ENCODE measurements around the gene NTNG1. TPM values are rescaled to one million over a fixed set of nuclear protein-coding genes. Genes with fewer than 3 reads are reported as not detected.

Gene NTNG1
- total and polyA plus RNA-seq, 2 of the 8 experiments (the other 6 are each of a cell fraction or from before 2014, with no cell fraction given) = 1.2 to 4.1 TPM

DNA sequence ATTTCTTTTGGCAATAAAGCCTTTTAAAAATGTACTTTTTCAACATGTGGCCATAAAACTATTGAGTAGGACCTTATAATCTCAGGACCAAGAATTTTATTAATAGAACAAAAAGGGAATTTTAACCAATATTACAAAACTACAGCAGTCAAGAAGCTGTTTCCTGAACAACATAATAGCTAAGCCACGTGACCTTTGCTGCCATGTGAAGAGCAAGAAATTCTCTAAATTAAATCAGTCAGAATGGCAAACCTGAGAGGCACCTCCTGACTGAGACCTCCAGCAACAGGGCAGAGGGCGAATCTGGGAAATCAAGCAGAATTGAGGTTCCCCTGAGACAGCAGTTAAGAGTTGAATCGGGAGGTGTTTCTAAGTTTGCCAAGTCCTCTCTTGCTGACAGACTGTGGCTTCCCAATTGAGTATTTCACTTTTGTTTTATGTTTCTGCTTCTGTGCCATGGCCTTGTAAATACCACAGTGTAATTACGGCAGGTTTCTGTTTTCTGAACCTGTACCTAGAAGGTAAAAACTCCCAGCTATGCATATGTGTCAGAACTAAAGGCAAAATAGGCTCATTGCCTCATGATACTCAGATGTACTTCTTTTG, 358.4 kb downstream of the NTNG1 start:
- H3K14ac ChIP-seq (ENCODE audit: insufficient read length) = no peak overlapping the region
- ChIA-PET POLR2A (ENCODE audit: partially characterized antibody) (interaction anchor here (1.1 kb wide), 1 partner anchor 13 kb away, joined by 3 read pairs; no protein-coding TSS in a partner anchor), CTCF (ENCODE audit: partially characterized antibody) (interaction anchor here (1.0 to 2.3 kb wide), 7 partner anchors 8 to 251 kb away, joined by 3 to 11 read pairs (median 6); no protein-coding TSS in a partner anchor)
- no peak overlapping the region for H3K23ac ChIP-seq (ENCODE audit: insufficient read length)
- no peak overlapping the region for H3K4me3 ChIP-seq (ENCODE audit: extremely low read depth in 1 of 4, insufficient read depth in 2 of 4, low read depth in 3 of 4, low read length in 4 of 4)
- H3K4ac ChIP-seq (replicated peaks; ENCODE audit: insufficient read length, low read depth, low read length) = no peak overlapping the region
- no peaks in the 10 kb centered on the region for H3K9me3 ChIP-seq (ENCODE audit: insufficient read depth in 2 of 2, low read depth in 1 of 2, low read length in 1 of 2)
- no peak overlapping the region for H2BK120ac ChIP-seq (replicated peaks; ENCODE audit: low read depth, low read length)
- H3K79me2 ChIP-seq (ENCODE audit: control insufficient read depth in 1 of 2, insufficient read depth in 2 of 2, low read length in 2 of 2) = no peaks in the 10 kb centered on the region
- no peak overlapping the region for H2AK5ac ChIP-seq (ENCODE audit: low read depth, low read length)
- H3K27ac ChIP-seq (ENCODE audit: low read depth, low read length) = no peak overlapping the region
- H3K56ac ChIP-seq (replicated peaks; ENCODE audit: insufficient read length, low read depth, low read length) = no peak overlapping the region
- WGBS, 2 experiments (ENCODE audit: extremely low coverage in 1 of 2, insufficient coverage in 1 of 2, insufficient read length in 1 of 2, insufficient replicate concordance in 2 of 2, low coverage in 1 of 2, low lambda C conversion rate in 2 of 2, missing lambda C conversion rate in 1 of 2) = 92% methylated on average over 4 of the region's 4 CpGs; no CpG with 5 or more reads in 1 of the 2 experiments
- H3K4me2 ChIP-seq (ENCODE audit: insufficient read depth in 1 of 2, low read depth in 2 of 2, low read length in 2 of 2) = no peak overlapping the region
- no peaks in the 10 kb centered on the region for H3K23me2 ChIP-seq (ENCODE audit: low read depth, low read length)
- peaks cover 0 to 2% (median 0%) of the 10 kb centered on the region in 4 experiments; a peak in 1 of 7 replicates for H3K4me1 ChIP-seq (replicated peaks in 1 of 4; ENCODE audit: control insufficient read depth in 3 of 4, insufficient read depth in 4 of 4, low read length in 3 of 4)
- no peaks in the 10 kb centered on the region for H3K79me1 ChIP-seq (ENCODE audit: low read depth, low read length)
- H3K27me3 ChIP-seq (replicated peaks in 1 of 4; ENCODE audit: control insufficient read depth in 3 of 4, extremely low read depth in 1 of 4, insufficient read depth in 3 of 4, low read length in 3 of 4) = no peaks in the 10 kb centered on the region
- no peak for TF ChIP-seq BACH1 (IDR thresholded peaks at IDR 0.05; ENCODE audit: low read length)
- TF ChIP-seq CHD1 (IDR thresholded peaks at IDR 0.05; ENCODE audit: low read depth, low read length) = no peak
- no peak for TF ChIP-seq NRF1 (IDR thresholded peaks at IDR 0.05; ENCODE audit: low read depth, low read length)
- TF ChIP-seq CHD2 (IDR thresholded peaks at IDR 0.05; ENCODE audit: low read length) = no peak
- no peak for TF ChIP-seq POLR2AphosphoS5 (IDR thresholded peaks at IDR 0.05; ENCODE audit: low read depth, low read length)
- H4K20me1 ChIP-seq (replicated peaks in 1 of 2; ENCODE audit: control insufficient read depth in 1 of 2, insufficient read depth in 2 of 2, low read length in 2 of 2) = no peaks in the 10 kb centered on the region
- no peak overlapping the region for H2BK12ac ChIP-seq (ENCODE audit: low read depth, low read length)
- H3K9ac ChIP-seq (replicated peaks in 1 of 4; ENCODE audit: extremely low read depth in 1 of 4, low read depth in 3 of 4, low read length in 3 of 4) = no peak overlapping the region
- H2BK5ac ChIP-seq (ENCODE audit: low read depth, low read length) = no peak overlapping the region
- H2AFZ ChIP-seq (ENCODE audit: low read length) = no peak overlapping the region
- DNase-seq (ENCODE audit: low read depth in 1 of 2, low spot score in 2 of 2) (no peak), FAIRE-seq (no peak)
- no peak overlapping the region for H2BK20ac ChIP-seq (ENCODE audit: low read length)
- H4K91ac ChIP-seq (replicated peaks; ENCODE audit: insufficient read length, low read length) = no peak overlapping the region
- no peak overlapping the region for H3K18ac ChIP-seq (ENCODE audit: extremely low read depth, low read length)
- no peak overlapping the region for H4K8ac ChIP-seq (ENCODE audit: extremely low read depth, insufficient read depth, low read length)
- H2BK15ac ChIP-seq (ENCODE audit: low read length) = no peak overlapping the region
- H3K36me3 ChIP-seq (ENCODE audit: control insufficient read depth in 2 of 4, insufficient read depth in 4 of 4, low read length in 3 of 4) = no peaks in the 10 kb centered on the region
- H4K5ac ChIP-seq (ENCODE audit: insufficient read length, low read depth, low read length) = no peak overlapping the region
